Activated T-helper 1 cell treated with anti-CD3 and anti-CD28 coated beads, Interleukin-2, amount 50 U/mL, for 16 hours (primary cell): ENCODE measurements around the gene ANKS6.
A peak's percentile ranks its signal among the peaks of the same experiment; 100 is the strongest.

Experiments used
- DNase-seq, 2 donors: peaks; one replicate each; pipeline ENCODE4 v3.0.0-alpha.2; 2020; ENCODE audit warnings: low read depth in 1 of 2, low spot score in 1 of 2

ANKS6 gene

GRCh38 chr9:98815391-98815951 lies 19.1 kb upstream of the ANKS6 start:
- no peak for DNase-seq

- no peak for DNase-seq
Measured at GRCh38 chr9:98811051-98811650, 14.8 kb upstream of the ANKS6 start.

GRCh38 chr9:98810102-98810842 lies 13.9 kb upstream of the ANKS6 start:
- no peak for DNase-seq

GRCh38 chr9:98809311-98810101 lies 13.2 kb upstream of the ANKS6 start:
- no peak for DNase-seq

GRCh38 chr9:98808875-98809274 lies 12.5 kb upstream of the ANKS6 start:
- no peak for DNase-seq

- DNase-seq, result no peak
Measured at GRCh38 chr9:98808411-98808815, 12.1 kb upstream of the ANKS6 start.

- DNase-seq, result no peak
Measured at GRCh38 chr9:98807814-98808195, 11.4 kb upstream of the ANKS6 start.

- DNase-seq, result peak; percentile 16 to 30
Measured at GRCh38 chr9:98807070-98807813, 10.9 kb upstream of the ANKS6 start, which contains the start of gene GALNT12. TSS of gene GALNT12 (plus strand) at chr9:98807670. CDS start at chr9:98807699, 29 bp downstream.

GRCh38 chr9:98806394-98807035 lies 10.2 kb upstream of the ANKS6 start:
- DNase-seq, result no peak

GRCh38 chr9:98805506-98806272 lies 9.3 kb upstream of the ANKS6 start:
- DNase-seq, result no peak

GRCh38 chr9:98804083-98804482 lies 7.7 kb upstream of the ANKS6 start:
- no peak for DNase-seq

- DNase-seq, result no peak
Measured at GRCh38 chr9:98801969-98802371, 5.6 kb upstream of the ANKS6 start.

GRCh38 chr9:98801561-98801960 lies 5.2 kb upstream of the ANKS6 start:
- no peak for DNase-seq

GRCh38 chr9:98798254-98798653 lies 1.9 kb upstream of the ANKS6 start:
- no peak for DNase-seq

GRCh38 chr9:98797491-98797890 lies 1.1 kb upstream of the ANKS6 start:
- DNase-seq, result no peak

- no peak for DNase-seq
Measured at GRCh38 chr9:98795970-98796363, 388 bp downstream of the ANKS6 start.

GRCh38 chr9:98795295-98795955 lies 930 bp downstream of the ANKS6 start:
- DNase-seq, result no peak

GRCh38 chr9:98794802-98795201 lies 1.6 kb downstream of the ANKS6 start:
- DNase-seq, result no peak

GRCh38 chr9:98793031-98793430 lies 3.3 kb downstream of the ANKS6 start:
- DNase-seq, result no peak
